HG03442 (cell line): ENCODE data around the gene PEA15.

Experiments
- ATAC-seq: cut with Tn5 transposase; IDR thresholded peaks from one replicate; pipeline ENCODE4 v1.9.1; 2021; ENCODE audit warnings: mild to moderate bottlenecking, moderate library complexity; ENCODE audit not compliant: unreplicated experiment

The PEA15 gene

GRCh38 chr1:160178731-160179130, 26.5 kb upstream of the PEA15 start:
- ATAC-seq, result no peak

GRCh38 chr1:160179336-160179735, 25.8 kb upstream of the PEA15 start:
- ATAC-seq, result no peak

GRCh38 chr1:160186246-160186645, 18.9 kb upstream of the PEA15 start:
- ATAC-seq, result no peak

DNA sequence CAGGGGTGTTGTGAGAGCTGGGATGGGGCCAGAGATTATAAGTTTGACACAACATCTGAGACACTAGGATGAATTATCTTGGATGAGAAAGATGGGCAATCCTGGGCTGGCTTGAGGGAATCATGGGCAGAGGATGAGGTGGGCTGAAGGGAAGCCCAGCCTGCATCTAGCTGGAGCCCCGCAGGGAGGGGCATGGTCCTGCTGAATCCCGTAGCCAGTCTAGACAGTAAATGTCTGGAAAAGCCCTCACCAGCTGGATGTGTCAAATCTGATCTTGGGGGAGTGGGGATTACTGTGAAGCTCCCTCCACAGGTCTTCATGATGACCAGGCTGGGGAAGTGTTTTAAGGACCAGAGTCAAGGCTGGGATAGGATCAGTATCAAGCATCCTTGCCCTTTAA, 18.5 kb upstream of the PEA15 start:
- ATAC-seq, result no peak

DNA sequence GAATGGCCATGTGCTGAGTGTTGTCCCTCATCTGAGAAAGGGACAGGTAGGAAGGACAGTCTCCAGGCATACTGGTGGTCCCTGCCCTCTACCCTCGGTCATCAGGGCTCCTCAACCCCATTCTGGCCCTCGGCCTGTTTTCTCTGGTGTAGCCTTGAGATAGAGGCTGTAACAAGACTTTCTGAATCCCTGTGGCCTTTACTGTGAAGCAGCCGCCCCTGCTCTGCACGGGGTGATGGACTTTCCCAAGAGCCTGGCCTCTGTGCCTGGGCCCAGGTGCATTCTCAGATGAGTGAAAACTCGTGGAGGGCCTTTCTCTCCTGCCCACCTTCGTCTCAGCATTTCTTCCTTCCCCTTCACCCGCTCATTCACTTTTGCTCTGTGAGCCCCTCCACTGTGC, 17.8 kb upstream of the PEA15 start:
- no peak for ATAC-seq

GRCh38 chr1:160188341-160188740, 16.8 kb upstream of the PEA15 start:
- no peak for ATAC-seq

DNA sequence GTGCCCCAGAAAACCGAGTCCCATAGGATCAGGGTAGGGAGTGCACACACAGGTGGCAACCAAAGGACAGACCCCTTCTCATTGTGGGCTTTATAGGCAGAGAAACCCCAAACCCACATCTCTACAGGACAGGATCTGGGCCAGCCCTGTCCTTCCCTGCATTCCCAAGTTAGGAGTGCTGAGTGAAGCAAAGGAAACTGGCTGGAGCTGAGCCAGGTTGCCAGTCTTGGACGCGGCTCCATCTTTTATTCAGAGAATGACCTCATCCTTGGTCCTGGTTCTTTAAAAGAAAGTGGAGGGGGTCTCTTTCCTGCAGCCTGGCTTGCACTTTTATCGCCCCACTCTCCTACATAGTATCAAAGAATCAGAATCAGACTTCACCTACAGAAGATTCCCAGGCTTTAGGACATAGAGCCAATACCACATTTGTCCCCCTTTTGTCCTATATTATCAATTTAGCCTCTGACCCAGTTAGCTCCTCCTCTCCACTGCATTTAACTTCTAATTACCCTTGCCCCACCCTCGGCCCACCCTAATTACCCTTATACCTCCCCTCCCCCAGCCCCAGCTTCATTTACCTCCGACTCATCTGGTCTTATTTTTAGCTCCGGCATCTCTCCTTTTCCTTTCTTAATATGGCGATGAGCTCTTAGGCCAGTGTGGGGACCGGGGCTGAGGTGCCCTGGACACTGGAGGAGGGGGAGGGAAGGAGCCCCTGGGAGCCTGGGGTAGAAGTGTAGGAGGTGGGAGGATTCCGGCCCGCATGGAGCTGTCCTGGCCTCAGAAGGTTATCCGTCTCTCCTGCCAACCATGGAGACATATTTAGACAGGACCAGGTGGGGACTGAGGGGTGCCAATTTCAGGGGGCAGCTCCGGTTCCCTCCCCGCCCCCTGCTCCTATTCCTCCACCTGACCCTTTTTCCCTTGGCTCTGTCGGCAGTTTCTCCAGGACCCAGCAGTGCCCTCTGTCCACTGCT, 15.2 kb upstream of the PEA15 start, which contains the start of gene CASQ1:
Gene CASQ1, plus strand, starts transcription at position 927 of the 977 bp plus-strand sequence. CDS start 177 bp downstream, outside the sequence.
- no peak for ATAC-seq

DNA sequence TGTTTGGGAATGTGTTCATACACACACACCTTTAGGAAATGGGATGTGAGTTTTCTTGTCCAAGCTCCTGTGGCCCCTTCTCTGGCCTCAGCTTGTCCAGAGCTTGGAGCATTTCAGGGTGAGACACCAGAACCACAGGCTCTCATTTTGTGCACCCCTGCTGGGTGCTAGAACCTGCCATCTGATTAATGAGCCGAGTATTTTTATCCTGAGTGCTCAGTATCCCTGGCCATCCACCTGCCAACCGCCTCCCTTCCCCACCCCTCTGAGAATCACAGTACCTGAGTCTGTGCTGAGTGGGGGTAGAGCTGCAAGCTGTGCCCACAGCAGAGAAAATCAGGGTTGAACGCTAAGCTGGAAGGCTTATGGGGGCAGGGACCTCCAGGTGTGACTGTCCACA, 13.4 kb upstream of the PEA15 start:
- ATAC-seq, result no peak

GRCh38 chr1:160192234-160192633, 12.9 kb upstream of the PEA15 start:
- ATAC-seq, result no peak

- peak; percentile 69 for ATAC-seq
Measured at GRCh38 chr1:160193091-160193819, 11.9 kb upstream of the PEA15 start.

GRCh38 chr1:160193832-160194736, 11.1 kb upstream of the PEA15 start:
- ATAC-seq, result no peak

DNA sequence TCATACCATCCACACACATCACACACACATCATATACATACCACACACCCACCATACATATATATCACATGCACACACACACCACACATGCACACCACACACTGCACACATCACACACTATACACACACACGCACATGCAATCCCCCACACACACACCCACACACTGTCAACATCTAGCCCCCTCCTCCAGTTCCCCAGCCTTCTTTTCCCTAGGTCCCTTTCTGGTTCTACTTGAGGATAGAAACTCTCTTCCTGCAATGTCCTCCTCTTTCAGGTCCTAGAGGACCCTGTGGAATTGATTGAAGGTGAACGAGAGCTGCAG, 10.5 kb upstream of the PEA15 start:
- ATAC-seq, result no peak

DNA sequence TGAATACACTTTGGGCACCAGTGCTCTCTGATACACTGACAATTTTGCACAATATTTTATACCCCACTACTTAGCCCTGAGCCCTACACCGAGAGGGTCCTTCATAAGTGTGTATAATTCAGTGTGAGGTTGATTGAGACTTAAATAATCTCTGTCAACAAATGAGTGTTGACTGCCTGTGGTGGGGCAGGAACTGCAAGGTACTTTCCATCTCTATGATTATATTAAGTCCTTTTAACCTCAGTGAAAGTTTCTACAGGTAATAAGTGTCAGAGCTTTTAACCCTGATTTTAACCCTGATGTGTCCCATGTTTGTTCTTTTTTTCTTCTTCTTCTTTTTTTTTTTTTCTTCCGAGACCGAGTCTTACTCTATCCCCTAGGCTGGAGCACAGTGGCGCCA, 9.0 kb upstream of the PEA15 start:
- ATAC-seq, result no peak

DNA sequence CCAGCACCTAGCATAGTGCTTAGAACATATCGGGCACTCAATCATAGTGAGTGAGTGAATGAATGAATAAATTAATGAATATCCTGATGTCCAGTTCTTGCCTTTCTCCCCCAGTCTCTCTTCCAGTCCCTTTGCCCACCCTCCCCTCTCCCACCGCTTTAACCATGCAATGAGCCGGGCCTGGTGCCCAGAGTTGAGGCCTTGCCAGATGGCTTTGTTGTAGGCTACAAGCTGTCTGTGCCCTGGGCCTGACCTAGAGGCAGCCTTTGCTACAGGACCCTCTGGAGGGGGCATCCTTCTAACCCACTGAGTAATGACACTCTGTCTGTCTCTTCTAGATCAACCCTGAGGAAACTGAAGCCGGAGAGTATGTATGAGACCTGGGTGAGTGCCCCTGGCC, 8.0 kb upstream of the PEA15 start:
- ATAC-seq, result no peak

- no peak for ATAC-seq
Measured at GRCh38 chr1:160200786-160201185, 4.4 kb upstream of the PEA15 start.

- ATAC-seq, result peak; percentile 64
Measured at GRCh38 chr1:160204526-160205241, 500 bp upstream of the PEA15 start.

DNA sequence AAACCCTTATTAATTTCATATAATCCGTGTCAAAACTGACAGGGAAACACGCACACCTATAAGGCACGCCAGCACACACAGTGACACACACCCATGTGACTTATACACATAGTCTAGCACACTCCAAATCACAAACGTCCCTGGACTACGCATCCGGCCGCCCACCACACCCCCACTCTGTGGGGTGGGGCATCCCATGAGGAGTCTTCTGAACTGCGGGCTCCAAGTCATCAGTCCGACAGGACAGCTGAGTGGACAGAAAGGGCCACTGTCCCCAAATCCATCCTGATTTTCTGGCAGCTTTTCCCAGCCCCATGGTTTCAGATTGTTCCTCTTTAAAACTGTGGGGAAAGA, 829 bp downstream of the PEA15 start:
- ATAC-seq, result peak; percentile 35

GRCh38 chr1:160206421-160207117, 1.4 kb downstream of the PEA15 start:
- ATAC-seq, result no peak

- no peak for ATAC-seq
Measured at GRCh38 chr1:160207118-160207650, 2.0 kb downstream of the PEA15 start.
